IPS DF 4.7 (cell line): ENCODE data around the gene IQCE.

ENCODE experiments used
- DNase-seq: peaks from one replicate; pipeline ENCODE4 v3.0.0-alpha.2; 2013; ENCODE audit warnings: low spot score; ENCODE audit errors: extremely low read depth

The IQCE gene

GRCh38 chr7:2646336-2646679, 87.5 kb downstream of the IQCE start:
- no peak for DNase-seq

GRCh38 chr7:2646680-2647571, 88.1 kb downstream of the IQCE start:
- DNase-seq, result no peak

GRCh38 chr7:2647594-2648172, 88.9 kb downstream of the IQCE start:
- DNase-seq, result no peak

- DNase-seq, result no peak
Observed at GRCh38 chr7:2649139-2649838, 90.5 kb downstream of the IQCE start.

DNA sequence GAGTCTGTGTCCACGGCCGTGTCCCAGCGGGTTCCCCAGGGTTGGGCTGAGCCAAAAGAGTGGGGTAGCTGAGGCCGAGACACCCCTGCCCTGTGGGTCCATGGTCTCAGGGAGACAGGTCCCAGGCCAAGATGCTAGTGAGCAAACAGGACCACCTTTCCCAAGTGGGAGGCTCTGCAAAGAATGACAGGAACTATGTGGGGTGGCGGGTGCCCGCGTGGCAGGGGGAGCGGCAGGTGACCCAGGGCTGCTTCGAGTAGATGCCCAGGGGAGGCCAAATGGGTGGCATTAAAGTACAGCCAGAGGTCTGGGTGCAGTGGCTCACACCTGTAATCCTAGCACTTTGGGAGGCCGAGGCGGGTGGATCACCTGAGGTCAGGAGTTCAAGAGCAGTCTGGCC, 91.2 kb downstream of the IQCE start:
- no peak for DNase-seq

GRCh38 chr7:2650451-2650850, 91.7 kb downstream of the IQCE start:
- DNase-seq, result no peak

DNA sequence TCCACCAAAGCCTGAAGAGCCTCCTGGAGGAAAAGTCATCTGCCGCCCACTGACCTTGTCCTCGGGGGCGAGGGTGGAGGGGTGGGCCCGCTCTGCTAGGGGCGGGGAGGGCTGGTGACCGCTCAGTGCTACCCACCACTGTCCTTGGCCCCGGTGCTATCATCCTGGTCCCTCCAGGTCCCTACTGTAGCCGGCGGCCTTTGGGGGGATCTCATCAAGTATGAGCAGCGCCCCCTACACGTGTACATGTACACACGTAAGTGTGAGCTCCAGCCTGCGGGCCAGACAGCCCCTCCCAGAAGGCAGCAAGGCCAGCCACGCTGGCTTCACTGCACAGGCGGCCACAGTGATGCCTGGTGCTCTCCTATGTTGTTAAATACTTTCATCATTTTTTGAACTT, 92.6 kb downstream of the IQCE start:
- no peak for DNase-seq

- no peak for DNase-seq
Observed at GRCh38 chr7:2651847-2652735, 93.3 kb downstream of the IQCE start.

DNA sequence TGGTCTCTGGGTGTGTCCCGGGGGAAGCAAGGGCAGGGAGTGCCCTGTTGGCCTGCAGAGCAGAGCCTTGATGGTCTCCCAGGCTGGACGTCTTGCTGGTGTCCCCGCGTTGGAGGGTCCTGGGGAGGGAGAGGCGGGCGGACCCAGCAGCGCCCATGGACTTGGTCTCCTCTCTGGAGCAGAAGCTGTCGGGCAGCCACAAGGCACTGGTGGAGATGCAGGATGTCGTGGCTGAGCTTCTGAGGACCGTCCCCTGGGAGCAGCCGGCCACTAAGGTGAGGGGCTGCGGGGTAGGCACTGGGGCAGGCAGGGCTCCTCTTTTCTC, 93.9 kb downstream of the IQCE start:
- no peak for DNase-seq

GRCh38 chr7:2654059-2654458, 95.3 kb downstream of the IQCE start:
- DNase-seq, result no peak

- DNase-seq, result no peak
Observed at GRCh38 chr7:2655870-2656614, 97.3 kb downstream of the IQCE start.

DNA sequence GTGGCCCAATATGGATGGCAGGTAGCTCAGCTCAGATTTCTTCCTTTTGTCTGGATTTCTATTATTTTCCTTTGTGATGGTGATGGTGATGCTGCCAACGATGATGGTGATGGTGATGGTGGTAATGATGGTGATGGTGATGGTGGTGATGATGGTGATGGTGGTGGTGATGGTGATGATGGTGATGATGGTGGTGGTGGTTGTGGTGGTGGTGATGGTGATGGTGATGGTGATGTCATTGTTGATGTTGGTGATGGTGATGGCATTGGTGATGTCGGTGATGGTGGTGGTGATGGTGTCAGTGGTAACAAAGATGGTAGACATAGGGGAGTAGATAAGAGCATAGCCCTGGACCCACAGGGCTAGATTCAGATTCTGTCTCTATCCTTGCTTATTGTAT, 98.4 kb downstream of the IQCE start:
- no peak for DNase-seq

- DNase-seq, result no peak
Observed at GRCh38 chr7:2657920-2658671, 99.3 kb downstream of the IQCE start.

DNA sequence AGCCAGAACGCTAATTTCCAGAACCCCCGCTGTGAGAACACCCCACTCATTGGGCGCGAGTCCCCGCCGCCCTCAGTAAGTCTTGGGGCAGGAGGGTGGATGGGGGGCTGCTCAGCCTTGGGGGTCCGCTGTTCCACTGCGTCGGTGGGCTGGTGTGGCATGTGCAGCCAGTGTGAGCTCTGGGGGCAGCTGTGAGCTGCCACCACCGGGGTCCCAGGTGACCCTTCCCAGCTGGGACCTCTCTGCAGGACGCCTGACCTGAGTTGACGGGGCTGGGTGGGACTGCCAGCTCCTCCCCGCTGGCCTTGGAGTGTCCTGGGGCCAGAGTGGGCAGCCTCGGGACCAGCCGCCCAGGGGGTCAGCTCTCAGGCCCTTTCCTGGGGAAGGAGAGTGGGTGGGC, 100.2 kb downstream of the IQCE start:
- no peak for DNase-seq

- no peak for DNase-seq
Observed at GRCh38 chr7:2659556-2660358, 101.0 kb downstream of the IQCE start.

DNA sequence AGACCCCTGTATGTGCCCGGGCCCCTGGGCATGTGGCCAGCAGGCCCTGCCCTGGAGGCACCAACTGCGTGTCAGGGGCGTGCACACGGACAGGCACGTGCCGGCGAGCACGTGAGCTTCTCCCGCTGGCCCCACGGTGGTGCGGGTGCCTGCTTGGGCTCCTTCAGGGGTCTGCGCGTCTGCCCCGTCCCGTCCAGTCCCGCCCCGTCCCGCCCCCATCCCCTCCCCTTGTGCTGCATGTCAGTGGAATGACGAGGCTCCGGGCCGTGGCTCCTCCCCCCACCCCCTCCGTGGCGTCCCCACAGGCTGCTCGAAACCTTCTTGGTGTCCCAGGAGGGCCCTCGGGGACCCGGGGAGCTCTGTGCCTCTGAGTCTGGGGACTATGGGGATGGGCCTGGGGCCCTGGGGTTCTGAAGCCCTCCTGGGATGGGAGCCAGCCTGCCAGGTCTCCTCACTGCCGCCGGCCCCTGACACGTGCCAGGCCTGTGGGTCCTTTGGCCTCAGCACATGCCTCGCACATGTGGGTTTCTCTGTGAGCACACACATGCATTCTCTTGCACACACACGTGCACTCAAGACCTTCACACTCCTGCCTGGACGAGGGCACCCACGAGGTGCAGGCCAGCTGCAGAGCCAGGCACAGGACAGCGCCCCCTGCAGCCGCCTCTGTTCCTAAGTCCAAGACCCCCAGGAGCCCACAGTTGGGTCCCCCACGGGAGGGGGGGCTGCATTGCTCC, 101.7 kb downstream of the IQCE start:
- no peak for DNase-seq

DNA sequence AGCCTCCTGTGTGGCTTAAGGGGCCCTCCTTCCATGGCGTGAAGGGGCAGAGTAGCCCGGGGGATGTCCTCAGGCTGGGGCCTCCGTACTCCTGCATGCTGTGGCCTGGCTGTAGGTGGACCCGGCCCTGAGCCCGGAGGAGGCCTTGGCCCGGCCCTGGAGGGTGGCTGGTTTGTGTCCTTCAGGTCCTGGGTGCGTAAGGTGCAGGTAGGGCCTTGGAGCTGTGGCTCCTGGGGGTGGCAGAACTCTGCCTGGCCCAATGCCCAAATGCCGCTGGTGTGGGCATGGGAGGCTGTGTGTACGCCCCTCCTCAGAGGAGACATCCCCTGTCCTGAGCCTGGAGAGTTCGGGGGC, 102.3 kb downstream of the IQCE start:
- DNase-seq, result no peak

DNA sequence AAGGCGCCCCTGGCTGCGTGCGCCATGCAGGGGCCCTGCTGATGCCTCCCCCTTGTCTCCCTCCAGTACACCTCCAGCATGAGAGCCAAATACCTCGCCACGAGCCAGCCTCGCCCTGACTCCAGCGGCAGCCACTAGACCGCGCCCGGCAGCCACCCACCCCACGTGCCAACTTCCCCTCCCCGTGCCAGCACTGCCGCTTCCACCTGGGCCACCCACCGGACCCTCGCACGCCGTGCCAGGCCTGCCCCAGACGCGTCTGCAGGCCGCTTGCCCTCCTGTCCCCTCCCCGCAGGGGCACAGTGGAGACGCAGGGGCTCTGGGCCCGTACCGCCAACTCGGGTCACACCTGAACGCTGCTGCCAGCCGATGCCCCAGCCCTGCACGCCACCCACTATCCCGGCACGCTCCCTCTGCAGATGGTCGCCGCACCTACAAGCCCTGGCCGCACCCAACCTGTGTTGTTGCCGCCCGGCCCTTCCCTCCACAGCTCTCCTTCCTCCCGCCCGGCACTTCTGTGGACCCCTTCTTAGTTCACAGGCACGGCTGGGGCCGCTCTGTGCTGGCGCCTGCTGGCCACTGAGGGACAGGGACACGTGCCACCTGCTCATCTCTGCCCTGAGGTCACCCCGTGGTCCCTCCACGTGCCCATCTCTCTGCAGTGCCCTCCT, 103.0 kb downstream of the IQCE start:
- DNase-seq, result no peak
